HepG2 (cell line): ENCODE data around the gene GLIPR1. TPM values are rescaled to one million over a fixed set of nuclear protein-coding genes. Genes with fewer than 3 reads are reported as not detected.

ENCODE experiments used
- ATAC-seq: fragments of 200-7000 bp; cut with Tn5 transposase; 3 replicates; pipeline ENCODE4 v1.9.1; 2020; ENCODE audit warnings: mild to moderate bottlenecking, moderate library complexity
- BruUV-seq: library from RNA; stranded (reverse); fragments of 400-500 nt; replicated peaks from 2 replicates; lab custom pipeline; 2021; lab: Mats Ljungman, UMichigan
- CTCF ChIA-PET: fragments of 300-600 bp; formaldehyde crosslinking; extraction: SDS; loops from one replicate; lab custom pipeline; 2021; ENCODE audit warnings: low total read pairs, inconsistent platforms, low intra/inter-chr PET ratio; lab: Yijun Ruan, JAX
- POLR2A ChIA-PET: fragments of 350-600 bp; sonication (Branson Sonifier 250); formaldehyde crosslinking; loops from one replicate; lab custom pipeline; 2020; ENCODE audit warnings: antibody characterized with exemption, inconsistent platforms; lab: Yijun Ruan, JAX
- DNase-seq: peaks from one replicate; pipeline ENCODE4 v3.0.0-alpha.2; 2015; ENCODE audit warnings: low spot score
- FAIRE-seq: peaks from 3 replicates; lab custom pipeline; 2011; peaks lifted over from hg19 to GRCh38; lab: Jason Lieb, UNC
- H2AFZ ChIP-seq: one replicate; pipeline ENCODE4 v1.6.1; 2011; ENCODE audit warnings: low read length, inconsistent platforms
- H3K27ac ChIP-seq: fragments of 300-600 bp; 3 replicates; pipeline ENCODE4 v1.8.0; 2011; ENCODE audit warnings: mixed run types, mild to moderate bottlenecking, mixed read lengths, low read length, inconsistent platforms; ENCODE audit not compliant: insufficient read depth; ENCODE audit errors: extremely low read length
- H3K27me3 ChIP-seq, 2 experiments: fragments of 200-600 bp in 1 of 2; 2 replicates in 1 of 2; 3 replicates in 1 of 2; pipeline versions ENCODE4 v1.6.0 to v1.8.0; 2011; ENCODE audit warnings: low read length in 2 of 2, mild to moderate bottlenecking in 2 of 2, moderate library complexity in 2 of 2, inconsistent platforms in 1 of 2; ENCODE audit not compliant: insufficient read depth in 2 of 2, control insufficient read depth in 1 of 2
- H3K36me3 ChIP-seq, 2 experiments: fragments of 200-600 bp in 1 of 2; replicated peaks in 1 of 2; 2 replicates in 1 of 2; 3 replicates in 1 of 2; pipeline versions ENCODE4 v1.5.1 to v1.8.0; 2011; ENCODE audit warnings: low read length in 2 of 2, inconsistent platforms in 1 of 2; ENCODE audit not compliant: insufficient read depth in 2 of 2, control insufficient read depth in 1 of 2
- H3K4me1 ChIP-seq: 2 replicates; pipeline ENCODE4 v1.5.1; 2012; ENCODE audit warnings: low read length, inconsistent platforms; ENCODE audit not compliant: insufficient read depth
- H3K4me2 ChIP-seq: 2 replicates; pipeline ENCODE4 v1.6.0; 2011; ENCODE audit warnings: low read depth, low read length, inconsistent platforms
- H3K4me3 ChIP-seq, 3 experiments: fragments of 200-600 bp in 1 of 3; sonication (generic), shearing (Covaris generic) in 1 of 3; replicated peaks in 1 of 3; 2 replicates each; pipeline ENCODE4 v1.5.1; 2011 to 2016; ENCODE audit warnings: low read length in 3 of 3, inconsistent platforms in 2 of 3, low read depth in 2 of 3, mild to moderate bottlenecking in 2 of 3, control low read depth in 1 of 3, mixed read lengths in 1 of 3; ENCODE audit not compliant: insufficient read depth in 1 of 3
- H3K79me2 ChIP-seq: one replicate; pipeline ENCODE4 v1.6.1; 2011; ENCODE audit warnings: low read length, inconsistent platforms; ENCODE audit not compliant: insufficient read depth
- H3K9ac ChIP-seq: 2 replicates; pipeline ENCODE4 v1.6.0; 2011; ENCODE audit warnings: mild to moderate bottlenecking, low read depth, low read length, inconsistent platforms; ENCODE audit not compliant: insufficient read depth
- H3K9me3 ChIP-seq: 2 replicates; pipeline ENCODE4 v1.5.1; 2012; ENCODE audit warnings: mild to moderate bottlenecking, low read length
- H4K20me1 ChIP-seq: 2 replicates; pipeline ENCODE4 v1.6.0; 2011; ENCODE audit warnings: inconsistent platforms, mild to moderate bottlenecking, low read length, moderate library complexity; ENCODE audit not compliant: insufficient read depth
- GTF2F1 ChIP-seq: fragments of 150-350 bp; IDR thresholded peaks from 2 replicates; pipeline ENCODE4 v1.6.1; 2014; ENCODE audit warnings: low read length
- RNF2 ChIP-seq: fragments of 450-650 bp; conservative IDR thresholded peaks from 2 replicates; pipeline ENCODE4 v1.6.1; 2016; ENCODE audit warnings: low read depth
- WGBS: methylation state at CpG from one replicate; pipeline ENCODE4 v1.1.6; 2017; ENCODE audit warnings: low lambda C conversion rate; 5-methylcytosine and 5-hydroxymethylcytosine counted together
- in situ Hi-C: cut with HindIII; loops from 2 replicates; pipeline ENCODE4 v1.10.0; 2017; ENCODE audit warnings: low pct_unique_long_range_greater_than_20kb; ENCODE audit not compliant: extremely low pct_ligation_motif_present
- intact Hi-C: fragments of 100-400 bp; cut with micrococcal nuclease; formaldehyde crosslinking; loops from one replicate; pipeline ENCODE4 v1.10.0; 2022; ENCODE audit not compliant: unreplicated experiment
- polyA plus RNA-seq, 8 experiments: library from polyadenylated mRNA; depleted of rRNA in 3 of 8; stranded (reverse) in 7 of 8; unstranded in 1 of 8; fragments of >200 nt; fragmentation: Illumina TruSeq in 4 of 8; extraction: Trizol in 4 of 8; gene quantifications; 2 replicates each; pipeline versions ENCODE4 v1.2.1 to v1.2.3, GENCODE V29; 2011 to 2016; ENCODE audit warnings: low read depth in 4 of 8, missing spikeins in 1 of 8, mixed read lengths in 1 of 8; ENCODE audit not compliant: insufficient read depth in 1 of 8
- total RNA-seq, 5 experiments: library from RNA; depleted of rRNA; stranded (reverse); fragments of >200 nt; fragmentation: Illumina TruSeq; extraction: Trizol; gene quantifications; 2 replicates each; pipeline ENCODE4 v1.2.3, GENCODE V29; 2016; ENCODE audit warnings: low read depth in 1 of 5
- TF ChIP-seq, protein P1 (sequence below): sonication (generic); formaldehyde crosslinking; IDR thresholded peaks from 2 replicates; pipeline ENCODE4 v1.5.1; 2020; ENCODE audit warnings: missing genetic modification reagents, mild to moderate bottlenecking, borderline replicate concordance
- TF ChIP-seq, protein P2 (sequence below): sonication (generic); formaldehyde crosslinking; IDR thresholded peaks from 2 replicates; pipeline ENCODE4 v1.8.0; 2022; ENCODE audit warnings: mild to moderate bottlenecking, missing genetic modification reagents, moderate library complexity
- TF ChIP-seq, protein P3 (sequence below): sonication (generic); formaldehyde crosslinking; IDR thresholded peaks from 2 replicates; pipeline ENCODE4 v1.5.1; 2020; ENCODE audit warnings: missing genetic modification reagents, mild to moderate bottlenecking, borderline replicate concordance
- TF ChIP-seq, protein P4 (sequence below): sonication (generic); formaldehyde crosslinking; IDR thresholded peaks from 2 replicates; pipeline ENCODE4 v1.5.0; 2020; ENCODE audit warnings: missing genetic modification reagents
- TF ChIP-seq, protein P5 (sequence below): sonication (generic); formaldehyde crosslinking; IDR thresholded peaks from 2 replicates; pipeline ENCODE4 v1.4.0; 2020; ENCODE audit warnings: missing genetic modification reagents
- TF ChIP-seq, protein P6 (sequence below): IDR thresholded peaks from 2 replicates; pipeline ENCODE4 v1.6.1; 2016
- TF ChIP-seq, protein P7 (sequence below): sonication (generic); formaldehyde crosslinking; IDR thresholded peaks from 2 replicates; pipeline ENCODE4 v1.4.0; 2020; ENCODE audit warnings: mild to moderate bottlenecking, missing genetic modification reagents

GLIPR1 gene
- total and polyA plus RNA-seq, 2 of the 13 experiments (the other 11 are each of a cell fraction or from before 2014, with no cell fraction given), result 1.9 to 5.0 TPM

DNA sequence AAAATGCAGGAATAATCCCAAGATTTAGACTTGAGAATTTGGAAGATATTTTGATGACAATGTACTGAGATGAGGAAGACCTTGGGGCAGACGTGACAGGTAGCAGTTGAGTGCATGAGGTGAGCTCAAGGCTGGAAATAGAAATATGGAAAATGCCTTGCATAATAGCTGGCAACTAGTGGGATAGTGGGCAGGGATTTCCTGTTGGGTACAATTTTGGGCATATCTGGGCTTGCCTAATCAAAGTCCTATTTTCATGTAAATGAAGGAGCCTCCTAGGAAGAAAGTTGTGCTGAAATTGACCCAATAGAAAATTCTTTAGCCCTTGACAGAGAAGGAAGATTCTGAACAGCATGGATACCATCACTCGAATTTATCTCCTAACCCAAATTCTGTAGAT, 6.4 kb upstream of the GLIPR1 start:
- no peaks in the 10 kb centered on the region for H4K20me1 ChIP-seq
- H3K27ac ChIP-seq, result no peak overlapping the region
- H3K9me3 ChIP-seq, result no peaks in the 10 kb centered on the region
- peaks cover 0 to 2% of the 10 kb centered on the region in 2 experiments; a peak in 1 of 5 replicates for H3K27me3 ChIP-seq
- ChIA-PET CTCF (no interaction called here), POLR2A (no interaction called here)
- WGBS, result 4% methylated on average over 2 of the region's 2 CpGs
- no peak overlapping the region for H2AFZ ChIP-seq
- H3K79me2 ChIP-seq, result no peaks in the 10 kb centered on the region
- no peak overlapping the region for H3K4me2 ChIP-seq
- no peak for ATAC-seq
- H3K9ac ChIP-seq, result no peak overlapping the region
- TF ChIP-seq GTF2F1, result no peak
- TF ChIP-seq, protein P1, sequence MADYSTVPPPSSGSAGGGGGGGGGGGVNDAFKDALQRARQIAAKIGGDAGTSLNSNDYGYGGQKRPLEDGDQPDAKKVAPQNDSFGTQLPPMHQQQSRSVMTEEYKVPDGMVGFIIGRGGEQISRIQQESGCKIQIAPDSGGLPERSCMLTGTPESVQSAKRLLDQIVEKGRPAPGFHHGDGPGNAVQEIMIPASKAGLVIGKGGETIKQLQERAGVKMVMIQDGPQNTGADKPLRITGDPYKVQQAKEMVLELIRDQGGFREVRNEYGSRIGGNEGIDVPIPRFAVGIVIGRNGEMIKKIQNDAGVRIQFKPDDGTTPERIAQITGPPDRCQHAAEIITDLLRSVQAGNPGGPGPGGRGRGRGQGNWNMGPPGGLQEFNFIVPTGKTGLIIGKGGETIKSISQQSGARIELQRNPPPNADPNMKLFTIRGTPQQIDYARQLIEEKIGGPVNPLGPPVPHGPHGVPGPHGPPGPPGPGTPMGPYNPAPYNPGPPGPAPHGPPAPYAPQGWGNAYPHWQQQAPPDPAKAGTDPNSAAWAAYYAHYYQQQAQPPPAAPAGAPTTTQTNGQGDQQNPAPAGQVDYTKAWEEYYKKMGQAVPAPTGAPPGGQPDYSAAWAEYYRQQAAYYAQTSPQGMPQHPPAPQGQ (CRISPR knock-in tag), result no peak
- TF ChIP-seq, protein P2, sequence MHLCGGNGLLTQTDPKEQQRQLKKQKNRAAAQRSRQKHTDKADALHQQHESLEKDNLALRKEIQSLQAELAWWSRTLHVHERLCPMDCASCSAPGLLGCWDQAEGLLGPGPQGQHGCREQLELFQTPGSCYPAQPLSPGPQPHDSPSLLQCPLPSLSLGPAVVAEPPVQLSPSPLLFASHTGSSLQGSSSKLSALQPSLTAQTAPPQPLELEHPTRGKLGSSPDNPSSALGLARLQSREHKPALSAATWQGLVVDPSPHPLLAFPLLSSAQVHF (CRISPR knock-in tag), result no peak
- TF ChIP-seq, protein P3, sequence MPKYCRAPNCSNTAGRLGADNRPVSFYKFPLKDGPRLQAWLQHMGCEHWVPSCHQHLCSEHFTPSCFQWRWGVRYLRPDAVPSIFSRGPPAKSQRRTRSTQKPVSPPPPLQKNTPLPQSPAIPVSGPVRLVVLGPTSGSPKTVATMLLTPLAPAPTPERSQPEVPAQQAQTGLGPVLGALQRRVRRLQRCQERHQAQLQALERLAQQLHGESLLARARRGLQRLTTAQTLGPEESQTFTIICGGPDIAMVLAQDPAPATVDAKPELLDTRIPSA (CRISPR knock-in tag), result no peak
- TF ChIP-seq, protein P4, sequence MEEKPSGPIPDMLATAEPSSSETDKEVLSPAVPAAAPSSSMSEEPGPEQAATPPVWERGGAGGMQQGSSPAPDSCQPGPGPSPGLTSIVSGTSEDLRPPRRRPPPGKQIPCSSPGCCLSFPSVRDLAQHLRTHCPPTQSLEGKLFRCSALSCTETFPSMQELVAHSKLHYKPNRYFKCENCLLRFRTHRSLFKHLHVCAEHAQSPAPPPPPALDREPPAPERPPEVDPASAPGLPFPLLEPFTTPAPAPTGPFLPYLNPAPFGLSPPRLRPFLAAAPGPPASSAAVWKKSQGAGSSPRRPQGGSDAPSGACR (CRISPR knock-in tag), result no peak
- no peak for TF ChIP-seq RNF2
- TF ChIP-seq, protein P5, sequence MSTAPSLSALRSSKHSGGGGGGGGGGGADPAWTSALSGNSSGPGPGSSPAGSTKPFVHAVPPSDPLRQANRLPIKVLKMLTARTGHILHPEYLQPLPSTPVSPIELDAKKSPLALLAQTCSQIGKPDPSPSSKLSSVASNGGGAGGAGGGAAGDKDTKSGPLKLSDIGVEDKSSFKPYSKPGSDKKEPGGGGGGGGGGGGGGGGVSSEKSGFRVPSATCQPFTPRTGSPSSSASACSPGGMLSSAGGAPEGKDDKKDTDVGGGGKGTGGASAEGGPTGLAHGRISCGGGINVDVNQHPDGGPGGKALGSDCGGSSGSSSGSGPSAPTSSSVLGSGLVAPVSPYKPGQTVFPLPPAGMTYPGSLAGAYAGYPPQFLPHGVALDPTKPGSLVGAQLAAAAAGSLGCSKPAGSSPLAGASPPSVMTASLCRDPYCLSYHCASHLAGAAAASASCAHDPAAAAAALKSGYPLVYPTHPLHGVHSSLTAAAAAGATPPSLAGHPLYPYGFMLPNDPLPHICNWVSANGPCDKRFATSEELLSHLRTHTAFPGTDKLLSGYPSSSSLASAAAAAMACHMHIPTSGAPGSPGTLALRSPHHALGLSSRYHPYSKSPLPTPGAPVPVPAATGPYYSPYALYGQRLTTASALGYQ, result no peak
- TF ChIP-seq, protein P6, sequence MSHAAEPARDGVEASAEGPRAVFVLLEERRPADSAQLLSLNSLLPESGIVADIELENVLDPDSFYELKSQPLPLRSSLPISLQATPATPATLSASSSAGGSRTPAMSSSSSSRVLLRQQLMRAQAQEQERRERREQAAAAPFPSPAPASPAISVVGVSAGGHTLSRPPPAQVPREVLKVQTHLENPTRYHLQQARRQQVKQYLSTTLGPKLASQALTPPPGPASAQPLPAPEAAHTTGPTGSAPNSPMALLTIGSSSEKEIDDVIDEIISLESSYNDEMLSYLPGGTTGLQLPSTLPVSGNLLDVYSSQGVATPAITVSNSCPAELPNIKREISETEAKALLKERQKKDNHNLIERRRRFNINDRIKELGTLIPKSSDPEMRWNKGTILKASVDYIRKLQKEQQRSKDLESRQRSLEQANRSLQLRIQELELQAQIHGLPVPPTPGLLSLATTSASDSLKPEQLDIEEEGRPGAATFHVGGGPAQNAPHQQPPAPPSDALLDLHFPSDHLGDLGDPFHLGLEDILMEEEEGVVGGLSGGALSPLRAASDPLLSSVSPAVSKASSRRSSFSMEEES, result no peak
- TF ChIP-seq, protein P7, sequence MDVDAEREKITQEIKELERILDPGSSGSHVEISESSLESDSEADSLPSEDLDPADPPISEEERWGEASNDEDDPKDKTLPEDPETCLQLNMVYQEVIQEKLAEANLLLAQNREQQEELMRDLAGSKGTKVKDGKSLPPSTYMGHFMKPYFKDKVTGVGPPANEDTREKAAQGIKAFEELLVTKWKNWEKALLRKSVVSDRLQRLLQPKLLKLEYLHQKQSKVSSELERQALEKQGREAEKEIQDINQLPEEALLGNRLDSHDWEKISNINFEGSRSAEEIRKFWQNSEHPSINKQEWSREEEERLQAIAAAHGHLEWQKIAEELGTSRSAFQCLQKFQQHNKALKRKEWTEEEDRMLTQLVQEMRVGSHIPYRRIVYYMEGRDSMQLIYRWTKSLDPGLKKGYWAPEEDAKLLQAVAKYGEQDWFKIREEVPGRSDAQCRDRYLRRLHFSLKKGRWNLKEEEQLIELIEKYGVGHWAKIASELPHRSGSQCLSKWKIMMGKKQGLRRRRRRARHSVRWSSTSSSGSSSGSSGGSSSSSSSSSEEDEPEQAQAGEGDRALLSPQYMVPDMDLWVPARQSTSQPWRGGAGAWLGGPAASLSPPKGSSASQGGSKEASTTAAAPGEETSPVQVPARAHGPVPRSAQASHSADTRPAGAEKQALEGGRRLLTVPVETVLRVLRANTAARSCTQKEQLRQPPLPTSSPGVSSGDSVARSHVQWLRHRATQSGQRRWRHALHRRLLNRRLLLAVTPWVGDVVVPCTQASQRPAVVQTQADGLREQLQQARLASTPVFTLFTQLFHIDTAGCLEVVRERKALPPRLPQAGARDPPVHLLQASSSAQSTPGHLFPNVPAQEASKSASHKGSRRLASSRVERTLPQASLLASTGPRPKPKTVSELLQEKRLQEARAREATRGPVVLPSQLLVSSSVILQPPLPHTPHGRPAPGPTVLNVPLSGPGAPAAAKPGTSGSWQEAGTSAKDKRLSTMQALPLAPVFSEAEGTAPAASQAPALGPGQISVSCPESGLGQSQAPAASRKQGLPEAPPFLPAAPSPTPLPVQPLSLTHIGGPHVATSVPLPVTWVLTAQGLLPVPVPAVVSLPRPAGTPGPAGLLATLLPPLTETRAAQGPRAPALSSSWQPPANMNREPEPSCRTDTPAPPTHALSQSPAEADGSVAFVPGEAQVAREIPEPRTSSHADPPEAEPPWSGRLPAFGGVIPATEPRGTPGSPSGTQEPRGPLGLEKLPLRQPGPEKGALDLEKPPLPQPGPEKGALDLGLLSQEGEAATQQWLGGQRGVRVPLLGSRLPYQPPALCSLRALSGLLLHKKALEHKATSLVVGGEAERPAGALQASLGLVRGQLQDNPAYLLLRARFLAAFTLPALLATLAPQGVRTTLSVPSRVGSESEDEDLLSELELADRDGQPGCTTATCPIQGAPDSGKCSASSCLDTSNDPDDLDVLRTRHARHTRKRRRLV, result no peak
- H3K4me3 ChIP-seq, result no peak overlapping the region
- intact Hi-C loops, result no loop called here
- no peaks in the 10 kb centered on the region for H3K4me1 ChIP-seq
- FAIRE-seq, result no peak
- H3K36me3 ChIP-seq, result no peaks in the 10 kb centered on the region
- no TSS peak for BruUV-seq
- no peak for DNase-seq
- in situ Hi-C loops, result no loop called here
